ENCODE results near the gene ARHGEF28.

DNA sequence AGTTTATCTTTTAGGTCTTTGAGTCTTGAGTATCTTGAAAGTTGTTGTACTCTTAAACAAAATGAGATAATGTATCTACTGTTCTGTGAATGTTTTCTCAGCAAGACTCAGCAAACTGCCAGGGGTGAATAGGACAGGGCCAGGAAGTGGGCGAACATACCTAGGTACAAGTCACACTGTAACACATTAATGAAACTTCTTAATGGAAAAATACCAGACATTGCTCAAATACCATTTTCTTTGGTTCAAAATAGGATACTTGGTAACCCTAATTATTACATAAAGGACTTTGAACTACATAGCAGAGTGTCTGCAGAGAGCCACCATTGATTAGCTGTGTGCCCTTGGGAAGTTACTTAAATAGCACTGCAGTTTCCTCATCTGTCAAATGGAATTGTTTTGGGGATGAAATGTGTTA, 197.5 kb downstream of the ARHGEF28 start:
- TF ChIP-seq, protein P1, sequence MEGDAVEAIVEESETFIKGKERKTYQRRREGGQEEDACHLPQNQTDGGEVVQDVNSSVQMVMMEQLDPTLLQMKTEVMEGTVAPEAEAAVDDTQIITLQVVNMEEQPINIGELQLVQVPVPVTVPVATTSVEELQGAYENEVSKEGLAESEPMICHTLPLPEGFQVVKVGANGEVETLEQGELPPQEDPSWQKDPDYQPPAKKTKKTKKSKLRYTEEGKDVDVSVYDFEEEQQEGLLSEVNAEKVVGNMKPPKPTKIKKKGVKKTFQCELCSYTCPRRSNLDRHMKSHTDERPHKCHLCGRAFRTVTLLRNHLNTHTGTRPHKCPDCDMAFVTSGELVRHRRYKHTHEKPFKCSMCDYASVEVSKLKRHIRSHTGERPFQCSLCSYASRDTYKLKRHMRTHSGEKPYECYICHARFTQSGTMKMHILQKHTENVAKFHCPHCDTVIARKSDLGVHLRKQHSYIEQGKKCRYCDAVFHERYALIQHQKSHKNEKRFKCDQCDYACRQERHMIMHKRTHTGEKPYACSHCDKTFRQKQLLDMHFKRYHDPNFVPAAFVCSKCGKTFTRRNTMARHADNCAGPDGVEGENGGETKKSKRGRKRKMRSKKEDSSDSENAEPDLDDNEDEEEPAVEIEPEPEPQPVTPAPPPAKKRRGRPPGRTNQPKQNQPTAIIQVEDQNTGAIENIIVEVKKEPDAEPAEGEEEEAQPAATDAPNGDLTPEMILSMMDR (IDR thresholded peaks at IDR 0.05 in 2 of 3, conservative IDR thresholded peaks at IDR 0.05 in 1 of 3; ENCODE audit: control insufficient read depth in 2 of 3, extremely low read depth in 1 of 3, insufficient read depth in 1 of 3, low read depth in 3 of 3, low read length in 3 of 3), result no peak
- TF ChIP-seq GABPA (IDR thresholded peaks at IDR 0.05; ENCODE audit: low read depth), result no peak
- TF ChIP-seq, protein P2, sequence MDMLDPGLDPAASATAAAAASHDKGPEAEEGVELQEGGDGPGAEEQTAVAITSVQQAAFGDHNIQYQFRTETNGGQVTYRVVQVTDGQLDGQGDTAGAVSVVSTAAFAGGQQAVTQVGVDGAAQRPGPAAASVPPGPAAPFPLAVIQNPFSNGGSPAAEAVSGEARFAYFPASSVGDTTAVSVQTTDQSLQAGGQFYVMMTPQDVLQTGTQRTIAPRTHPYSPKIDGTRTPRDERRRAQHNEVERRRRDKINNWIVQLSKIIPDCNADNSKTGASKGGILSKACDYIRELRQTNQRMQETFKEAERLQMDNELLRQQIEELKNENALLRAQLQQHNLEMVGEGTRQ (IDR thresholded peaks at IDR 0.05; ENCODE audit: borderline replicate concordance, low read depth, low read length), result no peak

Measured in GM12878 (cell line).